Measurements from ENCODE around the gene TSPAN8.

DNA sequence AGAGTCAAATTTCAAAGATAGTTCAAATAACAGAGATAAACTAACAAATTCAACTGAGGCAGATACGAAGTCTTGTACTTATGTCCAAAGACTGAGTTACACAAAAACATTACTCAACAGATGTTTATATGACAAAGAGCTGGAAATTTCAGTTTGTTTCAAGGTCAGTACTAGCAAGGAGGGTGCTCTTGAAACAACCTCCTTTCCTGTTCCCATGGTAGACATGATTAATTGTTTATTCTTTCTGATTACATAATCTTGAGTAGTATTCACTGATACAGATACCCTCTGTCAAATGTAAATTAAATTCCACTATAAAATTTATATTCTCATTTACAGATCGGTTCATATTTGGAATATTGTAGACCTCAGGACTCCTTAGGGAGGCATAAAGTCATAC is 23.4 kb downstream of the TSPAN8 start:
- TF ChIP-seq, protein P1, sequence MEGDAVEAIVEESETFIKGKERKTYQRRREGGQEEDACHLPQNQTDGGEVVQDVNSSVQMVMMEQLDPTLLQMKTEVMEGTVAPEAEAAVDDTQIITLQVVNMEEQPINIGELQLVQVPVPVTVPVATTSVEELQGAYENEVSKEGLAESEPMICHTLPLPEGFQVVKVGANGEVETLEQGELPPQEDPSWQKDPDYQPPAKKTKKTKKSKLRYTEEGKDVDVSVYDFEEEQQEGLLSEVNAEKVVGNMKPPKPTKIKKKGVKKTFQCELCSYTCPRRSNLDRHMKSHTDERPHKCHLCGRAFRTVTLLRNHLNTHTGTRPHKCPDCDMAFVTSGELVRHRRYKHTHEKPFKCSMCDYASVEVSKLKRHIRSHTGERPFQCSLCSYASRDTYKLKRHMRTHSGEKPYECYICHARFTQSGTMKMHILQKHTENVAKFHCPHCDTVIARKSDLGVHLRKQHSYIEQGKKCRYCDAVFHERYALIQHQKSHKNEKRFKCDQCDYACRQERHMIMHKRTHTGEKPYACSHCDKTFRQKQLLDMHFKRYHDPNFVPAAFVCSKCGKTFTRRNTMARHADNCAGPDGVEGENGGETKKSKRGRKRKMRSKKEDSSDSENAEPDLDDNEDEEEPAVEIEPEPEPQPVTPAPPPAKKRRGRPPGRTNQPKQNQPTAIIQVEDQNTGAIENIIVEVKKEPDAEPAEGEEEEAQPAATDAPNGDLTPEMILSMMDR (IDR thresholded peaks at IDR 0.05): no peak
- TF ChIP-seq POLR2A (IDR thresholded peaks at IDR 0.05): no peak

Data from lower leg skin (tissue), 3 donors.